ENCODE measurements around the gene MRI1.

- TF ChIP-seq CTCF (tag by site-specific recombination; IDR thresholded peaks at IDR 0.05), result no peak; the same call in 1 of the 2 replicates
- TF ChIP-seq ZBTB10 (tag by site-specific recombination; IDR thresholded peaks at IDR 0.05), result 0 out of 2 replicates have a peak, but pooled peaks have one; percentile 7
- TF ChIP-seq TSHZ1 (tag by site-specific recombination; IDR thresholded peaks at IDR 0.05; ENCODE audit: borderline replicate concordance), result no peak
- TF ChIP-seq ZNF202 (tag by site-specific recombination; IDR thresholded peaks at IDR 0.05; ENCODE audit: borderline replicate concordance), result no peak
- TF ChIP-seq ZEB2 (tag by site-specific recombination; IDR thresholded peaks at IDR 0.05), result no peak
- no peak for TF ChIP-seq ZNF362 (tag by site-specific recombination; IDR thresholded peaks at IDR 0.05)
- no peak for TF ChIP-seq ZBTB1 (tag by site-specific recombination; IDR thresholded peaks at IDR 0.05)
- TF ChIP-seq ATF2 (tag by site-specific recombination; IDR thresholded peaks at IDR 0.05; ENCODE audit: low read depth), result no peak
- no peak for TF ChIP-seq ZSCAN16 (tag by site-specific recombination; IDR thresholded peaks at IDR 0.05)
- no peak for TF ChIP-seq ZNF792 (tag by site-specific recombination; IDR thresholded peaks at IDR 0.05)
Measured at GRCh38 chr19:13765395-13766094, 1.2 kb downstream of the MRI1 start.
